ENCODE data around the gene CTXN1. TPM values are rescaled to one million over a fixed set of nuclear protein-coding genes. Genes with fewer than 3 reads are reported as not detected.
A peak's percentile ranks its signal among the peaks of the same experiment; 100 is the strongest.

The CTXN1 gene
- total and polyA plus RNA-seq, 9 donors: 1.4 to 99.7 (median 5.4) TPM; not detected in 1

- no peaks in the 10 kb centered on the region for H3K4me1 ChIP-seq (ENCODE audit: insufficient read depth)
- no peaks in the 10 kb centered on the region for H3K9me3 ChIP-seq
- TF ChIP-seq, protein P1, sequence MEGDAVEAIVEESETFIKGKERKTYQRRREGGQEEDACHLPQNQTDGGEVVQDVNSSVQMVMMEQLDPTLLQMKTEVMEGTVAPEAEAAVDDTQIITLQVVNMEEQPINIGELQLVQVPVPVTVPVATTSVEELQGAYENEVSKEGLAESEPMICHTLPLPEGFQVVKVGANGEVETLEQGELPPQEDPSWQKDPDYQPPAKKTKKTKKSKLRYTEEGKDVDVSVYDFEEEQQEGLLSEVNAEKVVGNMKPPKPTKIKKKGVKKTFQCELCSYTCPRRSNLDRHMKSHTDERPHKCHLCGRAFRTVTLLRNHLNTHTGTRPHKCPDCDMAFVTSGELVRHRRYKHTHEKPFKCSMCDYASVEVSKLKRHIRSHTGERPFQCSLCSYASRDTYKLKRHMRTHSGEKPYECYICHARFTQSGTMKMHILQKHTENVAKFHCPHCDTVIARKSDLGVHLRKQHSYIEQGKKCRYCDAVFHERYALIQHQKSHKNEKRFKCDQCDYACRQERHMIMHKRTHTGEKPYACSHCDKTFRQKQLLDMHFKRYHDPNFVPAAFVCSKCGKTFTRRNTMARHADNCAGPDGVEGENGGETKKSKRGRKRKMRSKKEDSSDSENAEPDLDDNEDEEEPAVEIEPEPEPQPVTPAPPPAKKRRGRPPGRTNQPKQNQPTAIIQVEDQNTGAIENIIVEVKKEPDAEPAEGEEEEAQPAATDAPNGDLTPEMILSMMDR (IDR thresholded peaks at IDR 0.05): no peak
- TF ChIP-seq POLR2A (IDR thresholded peaks at IDR 0.05): no peak
- no peak for TF ChIP-seq EP300 (IDR thresholded peaks at IDR 0.05)
- H3K27ac ChIP-seq: no peak overlapping the region
- H3K4me3 ChIP-seq: no peak overlapping the region
- DNase-seq: no peak
- WGBS, 3 donors: 61 to 84% (median 62%) methylated on average over 4 of the region's 4 CpGs
- no peaks in the 10 kb centered on the region for H3K27me3 ChIP-seq
- no peaks in the 10 kb centered on the region for H3K36me3 ChIP-seq
- intact Hi-C loops (cut with DNase I): no loop called here
These were observed 42.8 kb downstream of the CTXN1 start for GRCh38 chr19:7883105-7883504.

- no peaks in the 10 kb centered on the region for H3K4me1 ChIP-seq (ENCODE audit: insufficient read depth)
These were observed 44.0 kb downstream of the CTXN1 start for GRCh38 chr19:7881910-7882309.

DNA sequence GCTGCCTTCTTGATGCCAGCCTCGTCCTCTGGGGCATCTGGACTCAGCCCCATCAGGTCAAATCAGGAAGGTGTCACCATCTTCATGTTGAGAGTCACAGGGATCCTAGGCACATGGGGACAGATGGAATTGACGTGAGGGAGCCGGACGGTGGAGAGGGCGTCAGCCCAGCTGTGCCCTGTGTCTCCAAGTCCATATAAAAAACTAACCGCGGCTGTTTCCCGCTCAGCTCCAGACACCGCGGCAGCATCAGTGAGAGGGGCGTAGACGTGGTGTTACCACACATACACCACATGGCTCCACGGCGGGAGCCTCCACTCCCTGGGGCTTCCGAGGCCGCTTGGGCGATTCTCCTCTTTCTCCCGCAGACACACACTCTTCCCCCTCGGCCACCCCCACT is 46.1 kb downstream of the CTXN1 start:
- WGBS, 3 donors: 71 to 78% (median 72%) methylated on average over 19 of the region's 19 CpGs

More at GRCh38 chr19:7881910-7882309, 44.0 kb downstream of the CTXN1 start:
- WGBS, 3 donors: 88 to 93% (median 89%) methylated on average over 3 of the region's 3 CpGs
- Histone ChIP-seq H3K4me3 (no peak overlapping the region), H3K27me3 (no peaks in the 10 kb centered on the region), H3K9me3 (no peaks in the 10 kb centered on the region), H3K36me3 (no peaks in the 10 kb centered on the region), H3K27ac (no peak overlapping the region)
- DNase-seq: no peak
- TF ChIP-seq EP300 (IDR thresholded peaks at IDR 0.05) (no peak), POLR2A (IDR thresholded peaks at IDR 0.05) (no peak)
- TF ChIP-seq, protein P1 (IDR thresholded peaks at IDR 0.05): no peak
- intact Hi-C loops (cut with DNase I): no loop called here

GRCh38 chr19:7879111-7879807 is 46.7 kb downstream of the CTXN1 start:
- DNase-seq: peak in 1 of 5 donors; percentile 17
- WGBS, 3 donors: 61 to 64% (median 62%) methylated on average over 18 of the region's 18 CpGs
- Histone ChIP-seq H3K27me3 (no peaks in the 10 kb centered on the region), H3K27ac (no peak overlapping the region), H3K4me3 (no peak overlapping the region), H3K9me3 (no peaks in the 10 kb centered on the region), H3K36me3 (no peaks in the 10 kb centered on the region), H3K4me1 (ENCODE audit: insufficient read depth) (no peaks in the 10 kb centered on the region)
- intact Hi-C loops (cut with DNase I): no loop called here
- TF ChIP-seq POLR2A (IDR thresholded peaks at IDR 0.05) (no peak), EP300 (IDR thresholded peaks at IDR 0.05) (no peak)
- TF ChIP-seq, protein P1 (IDR thresholded peaks at IDR 0.05): no peak

More for the DNA sequence above, 46.1 kb downstream of the CTXN1 start:
- no peak overlapping the region for H3K27ac ChIP-seq
- no peaks in the 10 kb centered on the region for H3K9me3 ChIP-seq
- no peaks in the 10 kb centered on the region for H3K4me1 ChIP-seq (ENCODE audit: insufficient read depth)
- intact Hi-C loops (cut with DNase I): no loop called here
- TF ChIP-seq, protein P1 (IDR thresholded peaks at IDR 0.05): no peak
- TF ChIP-seq POLR2A (IDR thresholded peaks at IDR 0.05) (no peak), EP300 (IDR thresholded peaks at IDR 0.05) (no peak)
- no peaks in the 10 kb centered on the region for H3K27me3 ChIP-seq
- H3K36me3 ChIP-seq: no peaks in the 10 kb centered on the region
- DNase-seq: no peak
- no peak overlapping the region for H3K4me3 ChIP-seq
